ENCODE data around the gene COBL.
"Not testable (repeated sequence)": the region's sequence is repeated elsewhere in the genome, so short reads cannot be mapped to it uniquely, and the experiment has no call there.

Gene COBL

GRCh38 chr7:51009716-51010496 is 306.7 kb downstream of the COBL start:
- no peak for TF ChIP-seq CTCF (IDR thresholded peaks at IDR 0.05; ENCODE audit: low read depth, low read length)
- no peak overlapping the region for H3K4me3 ChIP-seq (ENCODE audit: low read depth, low read length)
- in situ Hi-C loops (cut with HindIII; ENCODE audit: low sequenced_read_pairs), result no loop called here
- DNase-seq (ENCODE audit: low read depth, low spot score), result peak; percentile 52

- TF ChIP-seq CTCF (IDR thresholded peaks at IDR 0.05; ENCODE audit: low read depth, low read length), result no peak
- DNase-seq (ENCODE audit: low read depth, low spot score), result no peak
- in situ Hi-C loops (cut with HindIII; ENCODE audit: low sequenced_read_pairs), result no loop called here
- no peak overlapping the region for H3K4me3 ChIP-seq (ENCODE audit: low read depth, low read length)
These were observed 308.8 kb downstream of the COBL start for GRCh38 chr7:51007551-51008505.

GRCh38 chr7:51006483-51007235 is 309.9 kb downstream of the COBL start:
- in situ Hi-C loops (cut with HindIII; ENCODE audit: low sequenced_read_pairs), result no loop called here
- DNase-seq (ENCODE audit: low read depth, low spot score), result no peak
- H3K4me3 ChIP-seq (ENCODE audit: low read depth, low read length), result no peak overlapping the region
- TF ChIP-seq CTCF (IDR thresholded peaks at IDR 0.05; ENCODE audit: low read depth, low read length), result no peak

DNA sequence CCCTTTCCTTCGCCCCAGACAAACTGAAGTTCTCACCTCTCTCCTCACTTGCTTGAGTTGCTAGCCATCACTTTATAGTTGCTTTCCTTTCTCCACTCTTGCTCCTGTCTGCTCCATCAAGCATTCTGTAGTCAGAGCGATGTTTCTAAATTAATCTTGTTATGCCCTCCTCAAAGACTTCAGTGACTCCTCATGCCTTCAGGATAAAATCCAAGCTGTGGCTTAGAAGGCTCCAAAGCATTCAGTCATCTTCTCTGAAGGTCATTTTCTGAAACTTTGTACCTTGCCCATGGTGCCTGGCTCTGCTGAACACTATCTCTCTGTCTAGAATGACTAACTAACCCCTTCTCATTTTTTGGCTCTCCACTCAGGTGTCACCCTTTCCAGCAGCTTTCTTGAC is 311.5 kb downstream of the COBL start:
- in situ Hi-C loops (cut with HindIII; ENCODE audit: low sequenced_read_pairs), result no loop called here

DNA sequence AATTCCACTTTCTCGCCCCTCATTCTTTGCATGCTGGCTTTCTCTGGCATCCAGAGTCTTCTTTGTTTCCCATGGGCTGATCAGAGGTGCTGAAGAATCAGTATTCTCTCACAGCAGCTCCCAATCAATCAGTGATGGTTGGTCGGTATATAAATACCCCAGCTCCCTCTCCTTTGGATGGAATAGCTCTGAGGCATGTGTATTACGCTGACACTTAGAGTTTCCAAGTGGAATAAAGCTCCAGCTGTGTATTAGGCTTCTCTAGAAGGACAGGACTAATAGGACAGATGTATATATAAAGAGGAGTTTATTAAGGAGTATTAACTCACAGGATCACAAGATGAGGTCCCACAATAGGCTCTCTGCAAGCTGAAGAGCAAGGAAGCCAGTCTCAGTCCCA is 315.7 kb downstream of the COBL start:
- TF ChIP-seq CTCF (IDR thresholded peaks at IDR 0.05; ENCODE audit: low read depth, low read length), result no peak
- in situ Hi-C loops (cut with HindIII; ENCODE audit: low sequenced_read_pairs), result no loop called here
- DNase-seq (ENCODE audit: low read depth, low spot score), result no peak
- no peak overlapping the region for H3K4me3 ChIP-seq (ENCODE audit: low read depth, low read length)

More for the DNA sequence above, 311.5 kb downstream of the COBL start:
- H3K4me3 ChIP-seq (ENCODE audit: low read depth, low read length), result no peak overlapping the region
- TF ChIP-seq CTCF (IDR thresholded peaks at IDR 0.05; ENCODE audit: low read depth, low read length), result no peak
- no peak for DNase-seq (ENCODE audit: low read depth, low spot score)

- H3K4me3 ChIP-seq (ENCODE audit: low read depth, low read length), result no peak overlapping the region
- DNase-seq (ENCODE audit: low read depth, low spot score), result no peak
- no peak for TF ChIP-seq CTCF (IDR thresholded peaks at IDR 0.05; ENCODE audit: low read depth, low read length)
- in situ Hi-C loops (cut with HindIII; ENCODE audit: low sequenced_read_pairs), result no loop called here
These were observed 321.8 kb downstream of the COBL start for GRCh38 chr7:50994753-50995319.

DNA sequence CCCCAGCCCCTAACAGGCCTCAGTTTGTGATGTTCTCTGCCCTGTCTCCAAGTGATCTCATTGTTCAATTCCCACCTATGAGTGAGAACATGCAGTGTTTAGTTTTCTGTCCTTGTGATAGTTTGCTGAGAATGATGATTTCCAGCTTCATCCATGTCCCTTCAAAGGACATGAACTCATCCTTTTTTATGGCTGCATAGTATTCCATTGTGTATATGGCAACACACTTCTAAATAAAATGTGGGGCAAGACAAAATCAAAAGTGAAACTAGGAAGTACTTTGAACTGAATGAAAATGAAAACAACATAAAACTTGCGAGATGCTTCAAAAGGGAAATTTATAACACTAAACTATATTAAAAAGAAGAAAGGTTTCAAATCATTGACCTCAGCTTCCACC is 326.4 kb downstream of the COBL start:
- DNase-seq (ENCODE audit: low read depth, low spot score); H3K4me3 ChIP-seq (ENCODE audit: low read depth, low read length); in situ Hi-C loops (cut with HindIII; ENCODE audit: low sequenced_read_pairs): not testable (repeated sequence)
